Activated CD8-positive, alpha-beta memory T cell treated with anti-CD3 and anti-CD28 coated beads for 48 hours (primary cell): Measurements from ENCODE around the gene CCDC69.

Source experiments
- DNase-seq, 3 experiments: peaks; one replicate each; pipeline ENCODE4 v3.0.0-alpha.2; 2020; ENCODE audit warnings: low read depth in 2 of 3, low spot score in 2 of 3

CCDC69 gene

GRCh38 chr5:151146061-151146460 lies 77.8 kb downstream of the CCDC69 start:
- DNase-seq: no peak

- no peak for DNase-seq
These were observed 79.0 kb downstream of the CCDC69 start for GRCh38 chr5:151144922-151145321.

GRCh38 chr5:151144275-151144674 lies 79.6 kb downstream of the CCDC69 start:
- DNase-seq: no peak

GRCh38 chr5:151143645-151144044 lies 80.2 kb downstream of the CCDC69 start:
- no peak for DNase-seq

- no peak for DNase-seq
These were observed 81.0 kb downstream of the CCDC69 start for GRCh38 chr5:151142933-151143332.

GRCh38 chr5:151141535-151141934 lies 82.4 kb downstream of the CCDC69 start:
- no peak for DNase-seq

GRCh38 chr5:151140686-151141459 lies 83.0 kb downstream of the CCDC69 start:
- DNase-seq: no peak

- DNase-seq: no peak
These were observed 84.2 kb downstream of the CCDC69 start for GRCh38 chr5:151139646-151140045.

GRCh38 chr5:151139015-151139414 lies 84.9 kb downstream of the CCDC69 start:
- DNase-seq: no peak

GRCh38 chr5:151138114-151138513 lies 85.8 kb downstream of the CCDC69 start:
- no peak for DNase-seq

GRCh38 chr5:151137067-151137825 lies 86.6 kb downstream of the CCDC69 start:
- DNase-seq: no peak

- DNase-seq: no peak
These were observed 89.7 kb downstream of the CCDC69 start for GRCh38 chr5:151134228-151134627.

GRCh38 chr5:151132963-151133362 lies 90.9 kb downstream of the CCDC69 start:
- no peak for DNase-seq
